ENCODE measurements around the gene RAB37.

- TF ChIP-seq CTCF (IDR thresholded peaks at IDR 0.05) (no peak), POLR2A (IDR thresholded peaks at IDR 0.05) (no peak)
Observed at GRCh38 chr17:74796211-74796610, 59.2 kb downstream of the RAB37 start.
